ENCODE measurements around the gene SERPINB6. TPM values are rescaled to one million over a fixed set of nuclear protein-coding genes. Genes with fewer than 3 reads are reported as not detected.
A peak's percentile ranks its signal among the peaks of the same experiment; 100 is the strongest.

Gene SERPINB6
- total and polyA plus RNA-seq, 2 of the 4 experiments (the other 2 are of a cell fraction), result 37.1 to 91.1 TPM

DNA sequence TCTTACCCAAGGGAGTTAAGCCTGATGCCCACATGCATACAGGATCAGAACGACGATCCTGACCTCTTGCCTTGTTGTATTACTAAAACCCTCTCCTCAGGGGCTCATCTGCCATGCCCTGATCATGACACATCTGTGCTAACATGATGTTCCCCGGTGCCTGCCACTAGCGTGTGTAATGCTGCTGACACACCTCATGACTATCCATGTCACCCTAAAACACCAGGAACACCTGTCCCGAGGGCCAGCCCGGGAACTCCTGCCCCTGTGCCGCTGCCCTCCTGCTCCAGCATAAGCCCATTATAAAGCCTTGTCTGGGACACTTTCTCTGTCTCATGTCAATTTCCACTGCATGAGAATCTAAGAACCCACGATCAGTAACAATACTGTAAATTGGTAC is 7.6 kb downstream of the SERPINB6 start:
- in situ Hi-C loops (cut with MboI; ENCODE audit: low sequenced_read_pairs), result no loop called here
- no TSS peak for BruUV-seq (replicated peaks)

More for the DNA sequence above, 7.6 kb downstream of the SERPINB6 start:
- POLR2A ChIA-PET (ENCODE audit: unreplicated experiment), result no interaction called here
- Histone ChIP-seq H3K4me3 (ENCODE audit: insufficient read depth, low read depth, low read length) (no peak overlapping the region), H3K79me1 (ENCODE audit: low read depth in 1 of 2, low read length in 2 of 2) (peaks cover 51 to 84% of the 10 kb centered on the region in 2 experiments), H3K18ac (ENCODE audit: low read depth, low read length) (no peak overlapping the region), H3K9me3 (ENCODE audit: control insufficient read depth, insufficient read depth, low read length) (no peaks in the 10 kb centered on the region), H3K4me1 (ENCODE audit: control insufficient read depth, insufficient read depth, low read length) (peaks cover 16% of the 10 kb centered on the region), H4K5ac (ENCODE audit: low read depth, low read length) (no peak overlapping the region), H2BK5ac (ENCODE audit: low read depth, low read length, poor library complexity, severe bottlenecking) (no peak overlapping the region), H4K8ac (ENCODE audit: low read depth in 2 of 2, low read length in 2 of 2) (no peak overlapping the region), H2BK15ac (ENCODE audit: low read depth, low read length) (no peak overlapping the region), H4K91ac (ENCODE audit: insufficient read depth, low read depth, low read length) (no peak overlapping the region), H3K4ac (ENCODE audit: low read depth, low read length) (no peak overlapping the region), H3K36me3 (ENCODE audit: control insufficient read depth, insufficient read depth, low read length) (peaks cover 8% of the 10 kb centered on the region; the same call in 1 of the 2 replicates), H3K27me3 (ENCODE audit: control insufficient read depth, insufficient read depth, low read length) (no peaks in the 10 kb centered on the region), H2AK5ac (ENCODE audit: low read depth, low read length) (no peak overlapping the region), H2BK120ac (ENCODE audit: low read depth, low read length) (no peak overlapping the region), H3K14ac (replicated peaks; ENCODE audit: low read depth, low read length) (no peak overlapping the region), H3K4me2 (ENCODE audit: low read depth, low read length) (no peak overlapping the region), H2AFZ (replicated peaks; ENCODE audit: low read length, poor library complexity) (no peak overlapping the region), H3K9ac (ENCODE audit: low read depth, low read length) (no peak overlapping the region), H2BK20ac (ENCODE audit: low read depth, low read length) (no peak overlapping the region), H3K23ac (ENCODE audit: low read depth, low read length) (no peak overlapping the region), H3K56ac (ENCODE audit: extremely low read depth, insufficient read depth, low read length) (no peak overlapping the region), H2AK9ac (replicated peaks; ENCODE audit: low read depth, low read length, poor library complexity) (peak overlapping the region; percentile 1), H3K9me1 (ENCODE audit: insufficient read depth, low read length) (peaks cover 36% of the 10 kb centered on the region), H3K27ac (ENCODE audit: insufficient read depth, low read length) (no peak overlapping the region), H4K20me1 (ENCODE audit: insufficient read depth, low read length) (peaks cover 29% of the 10 kb centered on the region; the same call in 1 of the 2 replicates)
- TF ChIP-seq POLR2A (IDR thresholded peaks at IDR 0.05; ENCODE audit: low read depth, low read length) (no peak), BHLHE40 (IDR thresholded peaks at IDR 0.05; ENCODE audit: low read depth, low read length) (no peak), CHD1 (IDR thresholded peaks at IDR 0.05; ENCODE audit: low read depth, low read length) (no peak), MAZ (IDR thresholded peaks at IDR 0.05; ENCODE audit: borderline replicate concordance, low read depth, low read length) (no peak), FOS (IDR thresholded peaks at IDR 0.05; ENCODE audit: low read depth, low read length) (no peak), RFX5 (IDR thresholded peaks at IDR 0.05; ENCODE audit: low read depth, low read length) (no peak), CEBPB (IDR thresholded peaks at IDR 0.05; ENCODE audit: low read depth, low read length) (no peak), SMC3 (IDR thresholded peaks at IDR 0.05; ENCODE audit: low read depth, low read length) (no peak), RAD21 (IDR thresholded peaks at IDR 0.05; ENCODE audit: low read length) (no peak)
- TF ChIP-seq, protein P1, sequence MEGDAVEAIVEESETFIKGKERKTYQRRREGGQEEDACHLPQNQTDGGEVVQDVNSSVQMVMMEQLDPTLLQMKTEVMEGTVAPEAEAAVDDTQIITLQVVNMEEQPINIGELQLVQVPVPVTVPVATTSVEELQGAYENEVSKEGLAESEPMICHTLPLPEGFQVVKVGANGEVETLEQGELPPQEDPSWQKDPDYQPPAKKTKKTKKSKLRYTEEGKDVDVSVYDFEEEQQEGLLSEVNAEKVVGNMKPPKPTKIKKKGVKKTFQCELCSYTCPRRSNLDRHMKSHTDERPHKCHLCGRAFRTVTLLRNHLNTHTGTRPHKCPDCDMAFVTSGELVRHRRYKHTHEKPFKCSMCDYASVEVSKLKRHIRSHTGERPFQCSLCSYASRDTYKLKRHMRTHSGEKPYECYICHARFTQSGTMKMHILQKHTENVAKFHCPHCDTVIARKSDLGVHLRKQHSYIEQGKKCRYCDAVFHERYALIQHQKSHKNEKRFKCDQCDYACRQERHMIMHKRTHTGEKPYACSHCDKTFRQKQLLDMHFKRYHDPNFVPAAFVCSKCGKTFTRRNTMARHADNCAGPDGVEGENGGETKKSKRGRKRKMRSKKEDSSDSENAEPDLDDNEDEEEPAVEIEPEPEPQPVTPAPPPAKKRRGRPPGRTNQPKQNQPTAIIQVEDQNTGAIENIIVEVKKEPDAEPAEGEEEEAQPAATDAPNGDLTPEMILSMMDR (conservative IDR thresholded peaks at IDR 0.05; ENCODE audit: low read depth, low read length), result no peak
- TF ChIP-seq, protein P2, sequence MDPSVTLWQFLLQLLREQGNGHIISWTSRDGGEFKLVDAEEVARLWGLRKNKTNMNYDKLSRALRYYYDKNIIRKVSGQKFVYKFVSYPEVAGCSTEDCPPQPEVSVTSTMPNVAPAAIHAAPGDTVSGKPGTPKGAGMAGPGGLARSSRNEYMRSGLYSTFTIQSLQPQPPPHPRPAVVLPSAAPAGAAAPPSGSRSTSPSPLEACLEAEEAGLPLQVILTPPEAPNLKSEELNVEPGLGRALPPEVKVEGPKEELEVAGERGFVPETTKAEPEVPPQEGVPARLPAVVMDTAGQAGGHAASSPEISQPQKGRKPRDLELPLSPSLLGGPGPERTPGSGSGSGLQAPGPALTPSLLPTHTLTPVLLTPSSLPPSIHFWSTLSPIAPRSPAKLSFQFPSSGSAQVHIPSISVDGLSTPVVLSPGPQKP (IDR thresholded peaks at IDR 0.05; ENCODE audit: borderline replicate concordance, low read depth, low read length), result no peak
- TF ChIP-seq, protein P3, sequence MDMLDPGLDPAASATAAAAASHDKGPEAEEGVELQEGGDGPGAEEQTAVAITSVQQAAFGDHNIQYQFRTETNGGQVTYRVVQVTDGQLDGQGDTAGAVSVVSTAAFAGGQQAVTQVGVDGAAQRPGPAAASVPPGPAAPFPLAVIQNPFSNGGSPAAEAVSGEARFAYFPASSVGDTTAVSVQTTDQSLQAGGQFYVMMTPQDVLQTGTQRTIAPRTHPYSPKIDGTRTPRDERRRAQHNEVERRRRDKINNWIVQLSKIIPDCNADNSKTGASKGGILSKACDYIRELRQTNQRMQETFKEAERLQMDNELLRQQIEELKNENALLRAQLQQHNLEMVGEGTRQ (IDR thresholded peaks at IDR 0.05; ENCODE audit: low read depth, low read length), result no peak
- CTCF ChIA-PET, result interaction anchor here (0.7 to 0.9 kb wide), 2 partner anchors 11 to 25 kb away, joined by 4 read pairs; no protein-coding TSS in a partner anchor
- DNase-seq (no peak), ATAC-seq (ENCODE audit: low read depth) (no peak)
- dilution Hi-C loops (cut with HindIII; ENCODE audit: low sequenced_read_pairs, unreplicated experiment), result no loop called here
- intact Hi-C loops (cut with micrococcal nuclease), result no loop called here
- 92% methylated on average over 4 of the region's 8 CpGs; no CpG with 5 or more reads in 1 of the 2 experiments for WGBS, 2 experiments (ENCODE audit: extremely low coverage in 2 of 2, insufficient read length in 1 of 2)
